ENCODE data around the gene SPATA7. TPM values are rescaled to one million over a fixed set of nuclear protein-coding genes. Genes with fewer than 3 reads are reported as not detected.

SPATA7 gene
- total and polyA plus RNA-seq, 12 donors: 10.1 to 34.1 (median 15.0) TPM

GRCh38 chr14:88346048-88346639, 39.3 kb upstream of the SPATA7 start:
- TF ChIP-seq, protein P1, sequence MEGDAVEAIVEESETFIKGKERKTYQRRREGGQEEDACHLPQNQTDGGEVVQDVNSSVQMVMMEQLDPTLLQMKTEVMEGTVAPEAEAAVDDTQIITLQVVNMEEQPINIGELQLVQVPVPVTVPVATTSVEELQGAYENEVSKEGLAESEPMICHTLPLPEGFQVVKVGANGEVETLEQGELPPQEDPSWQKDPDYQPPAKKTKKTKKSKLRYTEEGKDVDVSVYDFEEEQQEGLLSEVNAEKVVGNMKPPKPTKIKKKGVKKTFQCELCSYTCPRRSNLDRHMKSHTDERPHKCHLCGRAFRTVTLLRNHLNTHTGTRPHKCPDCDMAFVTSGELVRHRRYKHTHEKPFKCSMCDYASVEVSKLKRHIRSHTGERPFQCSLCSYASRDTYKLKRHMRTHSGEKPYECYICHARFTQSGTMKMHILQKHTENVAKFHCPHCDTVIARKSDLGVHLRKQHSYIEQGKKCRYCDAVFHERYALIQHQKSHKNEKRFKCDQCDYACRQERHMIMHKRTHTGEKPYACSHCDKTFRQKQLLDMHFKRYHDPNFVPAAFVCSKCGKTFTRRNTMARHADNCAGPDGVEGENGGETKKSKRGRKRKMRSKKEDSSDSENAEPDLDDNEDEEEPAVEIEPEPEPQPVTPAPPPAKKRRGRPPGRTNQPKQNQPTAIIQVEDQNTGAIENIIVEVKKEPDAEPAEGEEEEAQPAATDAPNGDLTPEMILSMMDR (IDR thresholded peaks at IDR 0.05): no peak
- no peak for TF ChIP-seq POLR2A (IDR thresholded peaks at IDR 0.05)
- 65 to 71% (median 67%) methylated on average over 5 of the region's 5 CpGs for WGBS, 4 donors
- H3K27ac ChIP-seq: no peak overlapping the region
- no peaks in the 10 kb centered on the region for H3K36me3 ChIP-seq (replicated peaks in 1 of 2)
- no peak overlapping the region for H3K4me3 ChIP-seq
- intact Hi-C loops (cut with DNase I): no loop called here
- no peaks in the 10 kb centered on the region for H3K4me1 ChIP-seq (replicated peaks in 1 of 2)
- H3K9me3 ChIP-seq (replicated peaks in 1 of 3): no peaks in the 10 kb centered on the region
- no peaks in the 10 kb centered on the region for H3K27me3 ChIP-seq
- no peak for DNase-seq

- TF ChIP-seq, protein P1 (IDR thresholded peaks at IDR 0.05): no peak
- TF ChIP-seq POLR2A (IDR thresholded peaks at IDR 0.05): no peak
- intact Hi-C loops (cut with DNase I): no loop called here
- Histone ChIP-seq H3K9me3 (replicated peaks in 1 of 3) (no peaks in the 10 kb centered on the region), H3K4me1 (replicated peaks in 1 of 2) (no peaks in the 10 kb centered on the region), H3K36me3 (replicated peaks in 1 of 2) (no peaks in the 10 kb centered on the region), H3K4me3 (no peak overlapping the region), H3K27ac (no peak overlapping the region), H3K27me3 (no peaks in the 10 kb centered on the region)
- DNase-seq: no peak
- 48 to 57% (median 53%) methylated on average over 3 of the region's 3 CpGs for WGBS, 4 donors
These were observed 36.9 kb upstream of the SPATA7 start for GRCh38 chr14:88348546-88348945.

DNA sequence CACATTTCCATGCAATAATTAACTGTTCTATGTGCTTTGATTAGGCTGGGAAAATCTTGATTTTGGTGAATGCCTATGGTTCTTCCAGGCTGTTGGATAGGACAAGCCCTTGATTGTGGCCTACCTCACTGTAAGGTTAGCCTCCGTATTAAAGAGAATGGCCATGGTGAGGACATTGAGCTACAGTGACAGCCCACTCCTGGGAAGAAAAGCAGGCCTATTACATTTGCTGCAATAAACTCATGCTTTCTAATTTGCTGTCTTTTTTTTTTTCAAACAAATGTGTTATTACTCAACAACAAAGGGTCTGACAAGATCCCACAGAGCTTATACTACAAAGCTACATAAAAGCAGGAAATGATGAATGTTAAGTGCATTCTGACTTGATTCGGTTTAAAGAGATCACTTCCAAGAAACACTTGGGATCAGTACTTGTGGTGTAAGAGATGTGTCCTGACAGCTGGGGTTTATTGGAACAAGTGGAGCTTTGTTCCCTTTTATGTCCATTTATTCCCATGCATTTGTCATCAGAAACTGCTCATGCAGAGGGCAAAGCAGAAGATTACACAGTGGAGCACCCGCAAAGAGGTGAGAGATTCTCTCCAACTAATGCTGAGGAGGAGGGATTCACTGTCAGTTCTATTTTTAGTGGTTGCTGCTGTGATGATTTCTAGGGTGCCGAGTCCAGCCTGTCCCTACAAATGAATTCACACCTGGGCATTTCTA, 33.3 kb upstream of the SPATA7 start:
- TF ChIP-seq, protein P1 (IDR thresholded peaks at IDR 0.05): no peak
- no peak for TF ChIP-seq POLR2A (IDR thresholded peaks at IDR 0.05)
- intact Hi-C loops (cut with DNase I): no loop called here
- H3K9me3 ChIP-seq (replicated peaks in 1 of 3): no peaks in the 10 kb centered on the region

DNA sequence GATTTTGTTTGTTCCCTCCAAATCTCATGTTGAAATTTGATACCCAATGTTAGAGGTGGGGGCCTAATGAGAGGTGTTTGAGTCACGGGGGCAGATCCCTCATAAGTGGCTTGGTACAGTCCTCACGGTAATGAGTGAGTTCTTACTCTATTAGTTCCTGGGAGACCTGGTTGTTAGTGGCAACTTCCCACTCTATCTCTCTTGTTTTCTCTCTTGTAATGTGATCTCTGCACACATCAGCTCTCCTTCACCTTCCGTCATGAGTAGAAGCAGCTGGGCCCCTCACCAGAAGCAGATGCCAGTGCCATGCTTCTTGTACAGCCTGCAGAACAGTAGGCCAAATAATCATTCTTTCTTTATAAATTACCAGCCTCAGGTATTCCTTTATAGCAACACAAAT, 32.8 kb upstream of the SPATA7 start:
- Histone ChIP-seq H3K4me1 (replicated peaks in 1 of 2) (no peaks in the 10 kb centered on the region), H3K4me3 (no peak overlapping the region), H3K27me3 (no peaks in the 10 kb centered on the region), H3K9me3 (replicated peaks in 1 of 3) (no peaks in the 10 kb centered on the region), H3K27ac (no peak overlapping the region), H3K36me3 (replicated peaks in 1 of 2) (no peaks in the 10 kb centered on the region)
- 64 to 74% (median 66%) methylated on average over 3 of the region's 3 CpGs for WGBS, 4 donors
- no peak for TF ChIP-seq POLR2A (IDR thresholded peaks at IDR 0.05)
- TF ChIP-seq, protein P1 (IDR thresholded peaks at IDR 0.05): no peak
- no peak for DNase-seq
- intact Hi-C loops (cut with DNase I): no loop called here

More for the DNA sequence above, 33.3 kb upstream of the SPATA7 start:
- no peak for DNase-seq
- no peak overlapping the region for H3K27ac ChIP-seq
- WGBS, 4 donors: 76 to 77% (median 76%) methylated on average over 3 to 4 of the region's 4 CpGs
- no peaks in the 10 kb centered on the region for H3K4me1 ChIP-seq (replicated peaks in 1 of 2)
- no peak overlapping the region for H3K4me3 ChIP-seq
- no peaks in the 10 kb centered on the region for H3K36me3 ChIP-seq (replicated peaks in 1 of 2)
- no peaks in the 10 kb centered on the region for H3K27me3 ChIP-seq

All from adrenal gland (tissue), 12 donors.